ENCODE data around the gene CACNA1I.

Gene CACNA1I

GRCh38 chr22:39664485-39665200 lies 94.1 kb downstream of the CACNA1I start:
- peaks cover 28% of the 10 kb centered on the region for H3K27me3 ChIP-seq (ENCODE audit: control insufficient read depth, insufficient read depth, low read length)
- no peaks in the 10 kb centered on the region for H3K36me3 ChIP-seq (ENCODE audit: control insufficient read depth, insufficient read depth, low read length)
- H3K4me1 ChIP-seq (ENCODE audit: control insufficient read depth, insufficient read depth, low read length), result peaks cover 11% of the 10 kb centered on the region
- H3K4me3 ChIP-seq (ENCODE audit: low read depth, low read length), result peak overlapping the region; percentile 65
- no peak overlapping the region for H3K9ac ChIP-seq (ENCODE audit: low read depth, low read length)
- H3K9me3 ChIP-seq (ENCODE audit: control insufficient read depth, insufficient read depth, low read length), result no peaks in the 10 kb centered on the region

GRCh38 chr22:39665229-39665628 lies 94.7 kb downstream of the CACNA1I start:
- H3K9me3 ChIP-seq (ENCODE audit: control insufficient read depth, insufficient read depth, low read length), result no peaks in the 10 kb centered on the region
- no peak overlapping the region for H3K9ac ChIP-seq (ENCODE audit: low read depth, low read length)
- H3K4me1 ChIP-seq (ENCODE audit: control insufficient read depth, insufficient read depth, low read length), result peaks cover 11% of the 10 kb centered on the region
- no peaks in the 10 kb centered on the region for H3K36me3 ChIP-seq (ENCODE audit: control insufficient read depth, insufficient read depth, low read length)
- H3K4me3 ChIP-seq (ENCODE audit: low read depth, low read length), result peak overlapping the region; percentile 65
- H3K27me3 ChIP-seq (ENCODE audit: control insufficient read depth, insufficient read depth, low read length), result peaks cover 28% of the 10 kb centered on the region

GRCh38 chr22:39665661-39666431 lies 95.3 kb downstream of the CACNA1I start:
- no peak overlapping the region for H3K4me3 ChIP-seq (ENCODE audit: low read depth, low read length)
- H3K9me3 ChIP-seq (ENCODE audit: control insufficient read depth, insufficient read depth, low read length), result no peaks in the 10 kb centered on the region
- peaks cover 25% of the 10 kb centered on the region for H3K27me3 ChIP-seq (ENCODE audit: control insufficient read depth, insufficient read depth, low read length)
- H3K4me1 ChIP-seq (ENCODE audit: control insufficient read depth, insufficient read depth, low read length), result peaks cover 11% of the 10 kb centered on the region
- H3K9ac ChIP-seq (ENCODE audit: low read depth, low read length), result no peak overlapping the region
- peaks cover 3% of the 10 kb centered on the region for H3K36me3 ChIP-seq (ENCODE audit: control insufficient read depth, insufficient read depth, low read length)

GRCh38 chr22:39666495-39666894 lies 95.9 kb downstream of the CACNA1I start:
- Histone ChIP-seq H3K27me3 (ENCODE audit: control insufficient read depth, insufficient read depth, low read length) (peaks cover 19% of the 10 kb centered on the region), H3K4me1 (ENCODE audit: control insufficient read depth, insufficient read depth, low read length) (peaks cover 9% of the 10 kb centered on the region), H3K9me3 (ENCODE audit: control insufficient read depth, insufficient read depth, low read length) (no peaks in the 10 kb centered on the region), H3K9ac (ENCODE audit: low read depth, low read length) (no peak overlapping the region), H3K36me3 (ENCODE audit: control insufficient read depth, insufficient read depth, low read length) (peaks cover 8% of the 10 kb centered on the region), H3K4me3 (ENCODE audit: low read depth, low read length) (no peak overlapping the region)

- H3K27me3 ChIP-seq (ENCODE audit: control insufficient read depth, insufficient read depth, low read length), result peaks cover 15% of the 10 kb centered on the region
- no peak overlapping the region for H3K4me3 ChIP-seq (ENCODE audit: low read depth, low read length)
- H3K9ac ChIP-seq (ENCODE audit: low read depth, low read length), result no peak overlapping the region
- H3K9me3 ChIP-seq (ENCODE audit: control insufficient read depth, insufficient read depth, low read length), result peaks cover 2% of the 10 kb centered on the region
- H3K36me3 ChIP-seq (ENCODE audit: control insufficient read depth, insufficient read depth, low read length), result peaks cover 8% of the 10 kb centered on the region
- peaks cover 9% of the 10 kb centered on the region for H3K4me1 ChIP-seq (ENCODE audit: control insufficient read depth, insufficient read depth, low read length)
These were observed 96.4 kb downstream of the CACNA1I start for GRCh38 chr22:39666926-39667325.

GRCh38 chr22:39669432-39669831 lies 98.9 kb downstream of the CACNA1I start:
- Histone ChIP-seq H3K9me3 (ENCODE audit: control insufficient read depth, insufficient read depth, low read length) (peaks cover 6% of the 10 kb centered on the region), H3K9ac (ENCODE audit: low read depth, low read length) (no peak overlapping the region), H3K4me3 (ENCODE audit: low read depth, low read length) (no peak overlapping the region), H3K36me3 (ENCODE audit: control insufficient read depth, insufficient read depth, low read length) (peaks cover 17% of the 10 kb centered on the region), H3K27me3 (ENCODE audit: control insufficient read depth, insufficient read depth, low read length) (no peaks in the 10 kb centered on the region), H3K4me1 (ENCODE audit: control insufficient read depth, insufficient read depth, low read length) (peaks cover 4% of the 10 kb centered on the region)

- H3K9ac ChIP-seq (ENCODE audit: low read depth, low read length), result no peak overlapping the region
- H3K9me3 ChIP-seq (ENCODE audit: control insufficient read depth, insufficient read depth, low read length), result peaks cover 6% of the 10 kb centered on the region
- H3K4me1 ChIP-seq (ENCODE audit: control insufficient read depth, insufficient read depth, low read length), result no peaks in the 10 kb centered on the region
- peaks cover 17% of the 10 kb centered on the region for H3K36me3 ChIP-seq (ENCODE audit: control insufficient read depth, insufficient read depth, low read length)
- no peaks in the 10 kb centered on the region for H3K27me3 ChIP-seq (ENCODE audit: control insufficient read depth, insufficient read depth, low read length)
- no peak overlapping the region for H3K4me3 ChIP-seq (ENCODE audit: low read depth, low read length)
These were observed 101.4 kb downstream of the CACNA1I start for GRCh38 chr22:39671936-39672335.

- H3K4me1 ChIP-seq (ENCODE audit: control insufficient read depth, insufficient read depth, low read length), result no peaks in the 10 kb centered on the region
- no peak overlapping the region for H3K4me3 ChIP-seq (ENCODE audit: low read depth, low read length)
- no peak overlapping the region for H3K9ac ChIP-seq (ENCODE audit: low read depth, low read length)
- peaks cover 17% of the 10 kb centered on the region for H3K36me3 ChIP-seq (ENCODE audit: control insufficient read depth, insufficient read depth, low read length)
- peaks cover 6% of the 10 kb centered on the region for H3K9me3 ChIP-seq (ENCODE audit: control insufficient read depth, insufficient read depth, low read length)
- H3K27me3 ChIP-seq (ENCODE audit: control insufficient read depth, insufficient read depth, low read length), result no peaks in the 10 kb centered on the region
These were observed 104.0 kb downstream of the CACNA1I start for GRCh38 chr22:39674536-39674935.

GRCh38 chr22:39675947-39676346 lies 105.4 kb downstream of the CACNA1I start:
- Histone ChIP-seq H3K27me3 (ENCODE audit: control insufficient read depth, insufficient read depth, low read length) (no peaks in the 10 kb centered on the region), H3K4me3 (ENCODE audit: low read depth, low read length) (no peak overlapping the region), H3K36me3 (ENCODE audit: control insufficient read depth, insufficient read depth, low read length) (peaks cover 13% of the 10 kb centered on the region), H3K4me1 (ENCODE audit: control insufficient read depth, insufficient read depth, low read length) (no peaks in the 10 kb centered on the region), H3K9ac (ENCODE audit: low read depth, low read length) (no peak overlapping the region), H3K9me3 (ENCODE audit: control insufficient read depth, insufficient read depth, low read length) (peaks cover 6% of the 10 kb centered on the region)

- Histone ChIP-seq H3K9me3 (ENCODE audit: control insufficient read depth, insufficient read depth, low read length) (no peaks in the 10 kb centered on the region), H3K27me3 (ENCODE audit: control insufficient read depth, insufficient read depth, low read length) (no peaks in the 10 kb centered on the region), H3K36me3 (ENCODE audit: control insufficient read depth, insufficient read depth, low read length) (peaks cover 6% of the 10 kb centered on the region), H3K4me3 (ENCODE audit: low read depth, low read length) (no peak overlapping the region), H3K9ac (ENCODE audit: low read depth, low read length) (no peak overlapping the region), H3K4me1 (ENCODE audit: control insufficient read depth, insufficient read depth, low read length) (no peaks in the 10 kb centered on the region)
These were observed 107.4 kb downstream of the CACNA1I start for GRCh38 chr22:39677967-39678366.

GRCh38 chr22:39678862-39679490 lies 108.4 kb downstream of the CACNA1I start:
- Histone ChIP-seq H3K4me3 (ENCODE audit: low read depth, low read length) (no peak overlapping the region), H3K27me3 (ENCODE audit: control insufficient read depth, insufficient read depth, low read length) (no peaks in the 10 kb centered on the region), H3K9ac (ENCODE audit: low read depth, low read length) (no peak overlapping the region)

More at GRCh38 chr22:39678862-39679490, 108.4 kb downstream of the CACNA1I start:
- Histone ChIP-seq H3K36me3 (ENCODE audit: control insufficient read depth, insufficient read depth, low read length) (peaks cover 2% of the 10 kb centered on the region), H3K4me1 (ENCODE audit: control insufficient read depth, insufficient read depth, low read length) (no peaks in the 10 kb centered on the region), H3K9me3 (ENCODE audit: control insufficient read depth, insufficient read depth, low read length) (no peaks in the 10 kb centered on the region)
